Heart right ventricle (tissue), 16 donors: ENCODE results near the gene DR1. TPM values are rescaled to one million over a fixed set of nuclear protein-coding genes. Genes with fewer than 3 reads are reported as not detected.

ENCODE experiments used
- ATAC-seq, 8 donors: fragments of 200-7000 bp; cut with Tn5 transposase; one replicate each; pipeline ENCODE4 v1.9.1; 2020; ENCODE audit warnings: mild to moderate bottlenecking in 8 of 8, moderate library complexity in 8 of 8, moderate number of reproducible peaks in 1 of 8
- DNase-seq, 2 donors: peaks; one replicate each; pipeline ENCODE4 v3.0.0-alpha.2; 2020
- H3K27ac ChIP-seq, 10 donors: fragments of 200-600 bp; sonication (generic) in 2 of 10; one replicate each; pipeline versions ENCODE4 v1.5.0 to v1.8.0; 2020 to 2022; ENCODE audit warnings: mild to moderate bottlenecking in 3 of 10
- H3K27me3 ChIP-seq, 7 donors: fragments of 200-600 bp; one replicate each; pipeline ENCODE4 v1.8.0; 2021 to 2022; ENCODE audit warnings: mild to moderate bottlenecking in 2 of 7
- H3K36me3 ChIP-seq, 9 donors: fragments of 200-600 bp; sonication (generic) in 1 of 9; one replicate each; pipeline versions ENCODE4 v1.5.0 to v1.8.0; 2020 to 2022; ENCODE audit warnings: mild to moderate bottlenecking in 2 of 9
- H3K4me1 ChIP-seq, 9 donors: fragments of 200-600 bp; sonication (generic) in 1 of 9; one replicate each; pipeline versions ENCODE4 v1.5.0 to v1.8.0; 2020 to 2022; ENCODE audit warnings: mild to moderate bottlenecking in 4 of 9
- H3K4me3 ChIP-seq, 10 donors: fragments of 200-600 bp; sonication (generic) in 2 of 10; one replicate each; pipeline versions ENCODE4 v1.5.0 to v1.8.0; 2020 to 2022; ENCODE audit warnings: mild to moderate bottlenecking in 7 of 10, moderate library complexity in 2 of 10
- H3K9me3 ChIP-seq, 11 donors: fragments of 200-600 bp in 10 of 11; sonication (generic) in 2 of 11; one replicate each; pipeline versions ENCODE4 v1.5.0 to v1.8.0; 2013 to 2022; ENCODE audit warnings: mild to moderate bottlenecking in 2 of 11, control low read depth in 1 of 11, moderate library complexity in 1 of 11
- WGBS, 2 donors: extraction: QIAGEN DNeasy Blood & Tissue Kit; methylation state at CpG; one replicate each; pipeline ENCODE4 v1.1.7; 2013; ENCODE audit warnings: inconsistent platforms in 1 of 2; 5-methylcytosine and 5-hydroxymethylcytosine counted together
- intact Hi-C, 10 donors: fragments of 100-400 bp; cut with DNase I; formaldehyde crosslinking; loops; one replicate each; pipeline versions ENCODE4 v1.11.1 to v1.14.2; 2022
- polyA plus RNA-seq, 2 donors: library from polyadenylated mRNA; stranded (reverse); fragments of 200-250 nt; gene quantifications; one replicate each; pipeline ENCODE4 v1.2.3, GENCODE V29; 2013
- total RNA-seq, 10 donors: library from RNA; stranded (reverse); fragmentation: NEBNext Ultra II Directional in 3 of 10; extraction: Animal tissue kit (Norgen Biotek cat#: 25700) in 3 of 10; gene quantifications; one replicate each; pipeline versions ENCODE4 v1.2.1 to v1.2.4, GENCODE V29; 2021 to 2023
- TF ChIP-seq, protein P1 (sequence below), 9 donors: fragments of 200-600 bp; sonication (generic) in 2 of 9; IDR thresholded peaks; one replicate each; pipeline versions ENCODE4 v1.5.0 to v1.8.0; 2021 to 2022; ENCODE audit warnings: antibody characterized with exemption in 9 of 9, mild to moderate bottlenecking in 5 of 9, moderate library complexity in 1 of 9
- donor health status: Arrhythmogenic right ventricular cardiomyopathy.
- donor health status: ischemic (EF 13 %, LVEDD 7.1; RV severe dilation, severe dysfunction).
- donor health status: healthy with polysubstance abuse.
- donor health status: DM: no; HTN: yes; CAD: no.
- donor health status: DM: no; HTN: no; CAD: no.
- donor health status: ischemic (EF 25% LVEDD 6.9; RV normal size, moderate dysfunction).
- donor health status: ischemic (EF 25% LVEDD 5.7; RV mildly dilated, moderate dysfunction).
- donor health status: healthy.
- donor health status: DM: yes; HTN: yes; CAD: no.
- donor health status: Ischemic cardiomyopathy.
- donor health status: ischemic (EF 35%, LVEDD 5.7; RV mildly dilated, moderate dysfunction).
- donor health status: nonischemic (EF 11% LVEDD 7.7; RV severe dilation, severe dysfunction).
- donor health status: DM: yes; HTN: yes; CAD: no.
- donor health status: PGD.
- donor health status: ischemic (EF 29% LVEDD 5.4; RV normal size, mild dysfunction).
- donor health status: nonischemic (EF 23%, LVEDD 6.1; RV moderate dilation, normal function).

Gene DR1
- total and polyA plus RNA-seq, 12 donors: 4.0 to 40.8 (median 36.8) TPM

DNA sequence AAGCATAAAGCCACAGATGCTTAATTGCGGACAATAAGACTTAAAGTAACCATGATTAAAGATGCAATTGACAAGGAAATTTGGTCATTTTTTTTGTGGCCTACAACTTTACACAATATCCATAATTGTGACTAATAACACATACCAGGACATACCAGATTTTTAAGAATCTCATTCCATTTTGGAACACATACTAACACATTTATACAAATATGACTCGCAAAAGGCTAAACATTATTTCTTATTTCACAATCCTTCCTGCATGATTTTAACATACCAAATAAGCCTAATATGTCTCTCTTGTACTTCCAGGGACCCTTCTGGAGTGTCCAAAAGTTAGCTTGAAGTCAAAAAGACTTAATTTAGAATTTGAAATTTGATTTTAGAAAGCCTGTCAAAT, 48.8 kb downstream of the DR1 start:
- H3K4me1 ChIP-seq: no peaks in the 10 kb centered on the region
- intact Hi-C loops: no loop called here
- H3K36me3 ChIP-seq: no peaks in the 10 kb centered on the region
- H3K27ac ChIP-seq: no peak overlapping the region
- no peaks in the 10 kb centered on the region for H3K9me3 ChIP-seq
- no peak overlapping the region for H3K4me3 ChIP-seq
- ATAC-seq (no peak), DNase-seq (no peak)
- no peaks in the 10 kb centered on the region for H3K27me3 ChIP-seq
- TF ChIP-seq, protein P1, sequence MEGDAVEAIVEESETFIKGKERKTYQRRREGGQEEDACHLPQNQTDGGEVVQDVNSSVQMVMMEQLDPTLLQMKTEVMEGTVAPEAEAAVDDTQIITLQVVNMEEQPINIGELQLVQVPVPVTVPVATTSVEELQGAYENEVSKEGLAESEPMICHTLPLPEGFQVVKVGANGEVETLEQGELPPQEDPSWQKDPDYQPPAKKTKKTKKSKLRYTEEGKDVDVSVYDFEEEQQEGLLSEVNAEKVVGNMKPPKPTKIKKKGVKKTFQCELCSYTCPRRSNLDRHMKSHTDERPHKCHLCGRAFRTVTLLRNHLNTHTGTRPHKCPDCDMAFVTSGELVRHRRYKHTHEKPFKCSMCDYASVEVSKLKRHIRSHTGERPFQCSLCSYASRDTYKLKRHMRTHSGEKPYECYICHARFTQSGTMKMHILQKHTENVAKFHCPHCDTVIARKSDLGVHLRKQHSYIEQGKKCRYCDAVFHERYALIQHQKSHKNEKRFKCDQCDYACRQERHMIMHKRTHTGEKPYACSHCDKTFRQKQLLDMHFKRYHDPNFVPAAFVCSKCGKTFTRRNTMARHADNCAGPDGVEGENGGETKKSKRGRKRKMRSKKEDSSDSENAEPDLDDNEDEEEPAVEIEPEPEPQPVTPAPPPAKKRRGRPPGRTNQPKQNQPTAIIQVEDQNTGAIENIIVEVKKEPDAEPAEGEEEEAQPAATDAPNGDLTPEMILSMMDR (IDR thresholded peaks at IDR 0.05): no peak
- WGBS, 2 donors: 98% methylated on average over 2 of the region's 2 CpGs

DNA sequence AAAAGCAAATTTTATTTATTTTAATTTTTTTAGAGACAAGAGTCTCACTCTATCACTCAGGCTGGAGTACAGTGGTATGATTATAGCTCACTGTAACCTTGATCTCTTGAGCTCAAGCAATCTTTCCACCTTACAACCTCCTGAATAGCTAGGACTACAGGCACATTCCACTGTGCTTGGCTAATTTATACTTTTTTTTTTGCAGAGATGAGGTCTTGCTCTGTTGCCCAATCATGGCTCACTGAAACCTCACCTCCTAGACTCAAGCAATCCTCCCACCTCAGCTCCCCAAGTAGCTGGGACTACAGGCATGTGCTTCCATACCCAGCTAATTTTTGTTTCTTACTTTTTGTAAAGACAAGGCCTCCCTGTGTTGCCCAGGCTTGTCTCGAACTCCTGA, 49.5 kb downstream of the DR1 start:
- no peaks in the 10 kb centered on the region for H3K4me1 ChIP-seq
- no peaks in the 10 kb centered on the region for H3K27me3 ChIP-seq
- no peak overlapping the region for H3K27ac ChIP-seq
- no peak overlapping the region for H3K4me3 ChIP-seq
- ATAC-seq: no peak
- no peaks in the 10 kb centered on the region for H3K9me3 ChIP-seq
- WGBS, 2 donors: 91 to 96% methylated on average over 1 of the region's 1 CpG
- intact Hi-C loops: no loop called here
- TF ChIP-seq, protein P1 (IDR thresholded peaks at IDR 0.05): no peak
- DNase-seq: no peak
- H3K36me3 ChIP-seq: no peaks in the 10 kb centered on the region

DNA sequence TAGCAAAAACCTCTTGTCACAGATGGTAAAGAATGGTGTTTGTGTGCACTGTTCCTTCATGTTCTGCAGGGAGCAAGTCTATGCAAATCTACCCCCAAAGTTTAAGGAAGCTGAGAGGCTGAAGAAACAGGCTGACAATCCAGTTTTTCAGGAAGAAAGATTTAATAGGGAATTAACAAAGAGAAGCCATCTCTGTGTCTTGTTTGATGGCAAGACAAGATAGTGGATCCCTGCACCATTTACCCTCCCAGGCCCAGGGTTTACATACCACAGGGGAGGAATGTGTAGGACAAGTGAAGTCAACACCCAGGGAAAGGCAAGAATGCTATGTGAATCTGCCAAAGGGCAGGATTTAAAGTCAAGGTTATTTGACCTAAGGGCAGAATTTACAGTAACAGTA, 54.1 kb downstream of the DR1 start:
- TF ChIP-seq, protein P1 (IDR thresholded peaks at IDR 0.05): no peak
- H3K4me3 ChIP-seq: no peak overlapping the region
- ATAC-seq (no peak), DNase-seq (no peak)
- no peaks in the 10 kb centered on the region for H3K36me3 ChIP-seq
- intact Hi-C loops: no loop called here
- H3K27ac ChIP-seq: no peak overlapping the region
- no peaks in the 10 kb centered on the region for H3K4me1 ChIP-seq
- H3K9me3 ChIP-seq: no peaks in the 10 kb centered on the region
- H3K27me3 ChIP-seq: no peaks in the 10 kb centered on the region

DNA sequence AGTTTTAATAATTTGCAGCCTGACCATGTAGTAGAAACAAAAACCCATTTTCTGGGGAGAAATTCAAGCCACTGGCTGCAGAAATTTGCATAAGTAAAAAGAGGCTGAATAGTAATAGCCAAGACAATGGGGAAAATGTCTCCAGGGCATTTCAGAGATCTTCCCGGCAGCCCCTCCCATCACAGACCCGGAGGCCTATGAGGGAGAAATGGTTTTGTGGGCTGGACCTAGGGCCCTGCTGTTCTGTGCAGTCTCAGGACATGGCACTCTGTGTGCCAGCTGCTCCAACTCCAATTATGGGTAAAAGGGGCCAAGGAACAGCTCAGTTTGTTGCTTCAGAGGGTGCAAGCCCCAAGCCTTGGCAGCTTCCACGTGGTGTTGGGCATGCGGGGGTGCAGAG, 62.5 kb downstream of the DR1 start:
- Histone ChIP-seq H3K27ac (no peak overlapping the region), H3K36me3 (no peaks in the 10 kb centered on the region), H3K4me1 (no peaks in the 10 kb centered on the region), H3K4me3 (no peak overlapping the region), H3K27me3 (no peaks in the 10 kb centered on the region), H3K9me3 (peaks cover 0 to 15% (median 0%) of the 10 kb centered on the region in 11 donors)
- DNase-seq (no peak), ATAC-seq (no peak)
- intact Hi-C loops: no loop called here
- WGBS, 2 donors: 89 to 93% methylated on average over 4 of the region's 4 CpGs
- TF ChIP-seq, protein P1 (IDR thresholded peaks at IDR 0.05): no peak
